ENCODE data around the gene SORCS2.

- TF ChIP-seq HDGF (IDR thresholded peaks at IDR 0.05; ENCODE audit: borderline replicate concordance) = no peak
- no peak for TF ChIP-seq SP1 (IDR thresholded peaks at IDR 0.05)
- TF ChIP-seq LEF1 (IDR thresholded peaks at IDR 0.05; ENCODE audit: borderline replicate concordance) = no peak
- TF ChIP-seq SUZ12 (IDR thresholded peaks at IDR 0.05) = no peak
- no peak for TF ChIP-seq FOXK2 (IDR thresholded peaks at IDR 0.05)
- TF ChIP-seq BHLHE40 (IDR thresholded peaks at IDR 0.05; ENCODE audit: borderline replicate concordance) = no peak
- TF ChIP-seq NFRKB (IDR thresholded peaks at IDR 0.05) = no peak
- no peak for TF ChIP-seq TARDBP (IDR thresholded peaks at IDR 0.05)
- no peak for TF ChIP-seq FOXM1 (IDR thresholded peaks at IDR 0.05; ENCODE audit: borderline replicate concordance)
Observed at GRCh38 chr4:7668826-7669225, 476.5 kb downstream of the SORCS2 start.
